WI38 (cell line): ENCODE data around the gene NOX3.

Experiments
- H3K4me3 ChIP-seq: 2 replicates; pipeline ENCODE4 v1.5.1; 2011; ENCODE audit warnings: low read depth, mild to moderate bottlenecking, control low read depth, low read length
- CTCF ChIP-seq: IDR thresholded peaks from 2 replicates; pipeline ENCODE4 v1.5.1; 2012; ENCODE audit warnings: low read depth, mild to moderate bottlenecking, control low read depth, low read length

NOX3 gene

GRCh38 chr6:155378276-155378675 lies 77.4 kb downstream of the NOX3 start:
- H3K4me3 ChIP-seq, result no peak overlapping the region
- TF ChIP-seq CTCF, result no peak

- H3K4me3 ChIP-seq, result no peak overlapping the region
These were observed 78.6 kb downstream of the NOX3 start for GRCh38 chr6:155377061-155377460.

GRCh38 chr6:155375801-155376200 lies 79.8 kb downstream of the NOX3 start:
- no peak for TF ChIP-seq CTCF
- H3K4me3 ChIP-seq, result no peak overlapping the region

More at GRCh38 chr6:155377061-155377460, 78.6 kb downstream of the NOX3 start:
- no peak for TF ChIP-seq CTCF

GRCh38 chr6:155374681-155375080 lies 81.0 kb downstream of the NOX3 start:
- no peak for TF ChIP-seq CTCF
- no peak overlapping the region for H3K4me3 ChIP-seq

GRCh38 chr6:155373276-155373675 lies 82.4 kb downstream of the NOX3 start:
- no peak overlapping the region for H3K4me3 ChIP-seq
- no peak for TF ChIP-seq CTCF

GRCh38 chr6:155372256-155372655 lies 83.4 kb downstream of the NOX3 start:
- no peak for TF ChIP-seq CTCF
- H3K4me3 ChIP-seq, result no peak overlapping the region

GRCh38 chr6:155371230-155371629 lies 84.4 kb downstream of the NOX3 start:
- H3K4me3 ChIP-seq, result no peak overlapping the region
- TF ChIP-seq CTCF, result no peak
